Stomach smooth muscle (tissue), 2 donors: ENCODE data around the gene KIF1A.
"Not testable (repeated sequence)": the region's sequence is repeated elsewhere in the genome, so short reads cannot be mapped to it uniquely, and the experiment has no call there.

Experiments
- H3K27ac ChIP-seq: one replicate; pipeline ENCODE4 v1.7.0; 2013; ENCODE audit warnings: mild to moderate bottlenecking, low read length, inconsistent platforms
- H3K27me3 ChIP-seq, 2 donors: one replicate each; pipeline ENCODE4 v1.7.0; 2013; ENCODE audit warnings: low read length in 2 of 2; ENCODE audit not compliant: insufficient read depth in 2 of 2, control insufficient read depth in 1 of 2
- H3K36me3 ChIP-seq, 2 donors: one replicate each; pipeline ENCODE4 v1.7.0; 2013; ENCODE audit warnings: low read length in 2 of 2; ENCODE audit not compliant: control insufficient read depth in 2 of 2, insufficient read depth in 2 of 2
- H3K4me1 ChIP-seq: one replicate; pipeline ENCODE4 v1.7.0; 2013; ENCODE audit warnings: low read length; ENCODE audit not compliant: control insufficient read depth, insufficient read depth
- H3K4me3 ChIP-seq, 2 donors: one replicate each; pipeline ENCODE4 v1.7.0; 2013; ENCODE audit warnings: low read length in 2 of 2
- H3K9ac ChIP-seq, 2 donors: one replicate each; pipeline ENCODE4 v1.7.0; 2013; ENCODE audit warnings: low read length in 2 of 2, mild to moderate bottlenecking in 1 of 2
- H3K9me3 ChIP-seq, 2 donors: one replicate each; pipeline ENCODE4 v1.7.0; 2013; ENCODE audit warnings: low read length in 2 of 2; ENCODE audit not compliant: control insufficient read depth in 2 of 2
- donor health status: healthy.
- donor health status: Pancreatic carcinoma.

The KIF1A gene

GRCh38 chr2:240782221-240782885, 37.7 kb downstream of the KIF1A start:
- no peak overlapping the region for H3K27ac ChIP-seq
- no peak overlapping the region for H3K4me3 ChIP-seq
- H3K9me3 ChIP-seq: no peaks in the 10 kb centered on the region
- no peak overlapping the region for H3K9ac ChIP-seq
- H3K27me3 ChIP-seq: peaks cover 12 to 30% of the 10 kb centered on the region in 2 donors
- H3K36me3 ChIP-seq: no peaks in the 10 kb centered on the region
- H3K4me1 ChIP-seq: no peaks in the 10 kb centered on the region

GRCh38 chr2:240781471-240782220, 38.4 kb downstream of the KIF1A start:
- Histone ChIP-seq H3K4me1 (no peaks in the 10 kb centered on the region), H3K27me3 (peaks cover 9 to 27% of the 10 kb centered on the region in 2 donors), H3K9me3 (no peaks in the 10 kb centered on the region), H3K27ac (no peak overlapping the region), H3K4me3 (no peak overlapping the region), H3K9ac (no peak overlapping the region), H3K36me3 (no peaks in the 10 kb centered on the region)

GRCh38 chr2:240780023-240780700, 39.9 kb downstream of the KIF1A start:
- H3K4me1 ChIP-seq: no peaks in the 10 kb centered on the region
- no peak overlapping the region for H3K27ac ChIP-seq
- H3K4me3 ChIP-seq: no peak overlapping the region
- H3K9ac ChIP-seq: no peak overlapping the region
- H3K36me3 ChIP-seq: no peaks in the 10 kb centered on the region
- peaks cover 7 to 24% of the 10 kb centered on the region in 2 donors for H3K27me3 ChIP-seq
- H3K9me3 ChIP-seq: no peaks in the 10 kb centered on the region

- H3K9ac ChIP-seq, H3K36me3 ChIP-seq, H3K4me3 ChIP-seq, H3K27ac ChIP-seq, H3K4me1 ChIP-seq, H3K9me3 ChIP-seq: not testable (repeated sequence)
- H3K27me3 ChIP-seq: peaks cover 7 to 24% of the 10 kb centered on the region in 2 donors
Measured at GRCh38 chr2:240779250-240779832, 40.7 kb downstream of the KIF1A start.

GRCh38 chr2:240778426-240778825, 41.6 kb downstream of the KIF1A start:
- no peaks in the 10 kb centered on the region for H3K36me3 ChIP-seq
- no peak overlapping the region for H3K4me3 ChIP-seq
- H3K27me3 ChIP-seq: peaks cover 7 to 22% of the 10 kb centered on the region in 2 donors
- H3K9ac ChIP-seq: no peak overlapping the region
- H3K4me1 ChIP-seq: no peaks in the 10 kb centered on the region
- no peak overlapping the region for H3K27ac ChIP-seq
- H3K9me3 ChIP-seq: no peaks in the 10 kb centered on the region

GRCh38 chr2:240777456-240778212, 42.4 kb downstream of the KIF1A start:
- H3K9me3 ChIP-seq: no peaks in the 10 kb centered on the region
- no peak overlapping the region for H3K27ac ChIP-seq
- no peaks in the 10 kb centered on the region for H3K4me1 ChIP-seq
- no peaks in the 10 kb centered on the region for H3K36me3 ChIP-seq
- H3K9ac ChIP-seq: no peak overlapping the region
- peaks cover 4 to 16% of the 10 kb centered on the region in 2 donors for H3K27me3 ChIP-seq
- no peak overlapping the region for H3K4me3 ChIP-seq

GRCh38 chr2:240775905-240776304, 44.1 kb downstream of the KIF1A start:
- no peak overlapping the region for H3K9ac ChIP-seq
- no peaks in the 10 kb centered on the region for H3K4me1 ChIP-seq
- no peaks in the 10 kb centered on the region for H3K9me3 ChIP-seq
- no peak overlapping the region for H3K4me3 ChIP-seq
- H3K36me3 ChIP-seq: no peaks in the 10 kb centered on the region
- peaks cover 4 to 12% of the 10 kb centered on the region in 2 donors for H3K27me3 ChIP-seq
- H3K27ac ChIP-seq: no peak overlapping the region

- Histone ChIP-seq H3K27ac (no peak overlapping the region), H3K9me3 (no peaks in the 10 kb centered on the region), H3K27me3 (peaks cover 2 to 6% of the 10 kb centered on the region in 2 donors), H3K4me1 (no peaks in the 10 kb centered on the region), H3K9ac (no peak overlapping the region), H3K4me3 (no peak overlapping the region), H3K36me3 (no peaks in the 10 kb centered on the region)
Measured at GRCh38 chr2:240774856-240775255, 45.2 kb downstream of the KIF1A start.

- no peak overlapping the region for H3K27ac ChIP-seq
- H3K9ac ChIP-seq: no peak overlapping the region
- no peaks in the 10 kb centered on the region for H3K36me3 ChIP-seq
- no peak overlapping the region for H3K4me3 ChIP-seq
- no peaks in the 10 kb centered on the region for H3K9me3 ChIP-seq
- H3K4me1 ChIP-seq: no peaks in the 10 kb centered on the region
- H3K27me3 ChIP-seq: no peaks in the 10 kb centered on the region
Measured at GRCh38 chr2:240769096-240769495, 50.9 kb downstream of the KIF1A start.

GRCh38 chr2:240768216-240768615, 51.8 kb downstream of the KIF1A start:
- no peak overlapping the region for H3K9ac ChIP-seq
- H3K36me3 ChIP-seq: no peaks in the 10 kb centered on the region
- H3K27ac ChIP-seq: no peak overlapping the region
- no peaks in the 10 kb centered on the region for H3K27me3 ChIP-seq
- H3K4me1 ChIP-seq: no peaks in the 10 kb centered on the region
- no peak overlapping the region for H3K4me3 ChIP-seq
- H3K9me3 ChIP-seq: no peaks in the 10 kb centered on the region
